Measurements from ENCODE around the gene KDM1A. TPM values are rescaled to one million over a fixed set of nuclear protein-coding genes. Genes with fewer than 3 reads are reported as not detected.
"Not testable (repeated sequence)": the region's sequence is repeated elsewhere in the genome, so short reads cannot be mapped to it uniquely, and the experiment has no call there.

Gene KDM1A
- 245 and 327 TPM in 2 replicates for total RNA-seq (2014; rRNA removed; shearing (Covaris generic))

- peak; percentile 86 for DNase-seq (ENCODE audit: low spot score)
These were observed at the start of gene KDM1A for GRCh38 chr1:23019094-23019862. Gene KDM1A (plus strand): TSS chr1:23019468. CDS start chr1:23019597, 129 bp downstream.

- DNase-seq (ENCODE audit: low spot score), result no peak
These were observed 49.2 kb upstream of the KDM1A start for GRCh38 chr1:22970096-22970495.

- no peak for DNase-seq (ENCODE audit: low spot score)
These were observed 48.1 kb upstream of the KDM1A start for GRCh38 chr1:22971161-22971560.

GRCh38 chr1:22971611-22972405, 47.5 kb upstream of the KDM1A start:
- DNase-seq (ENCODE audit: low spot score), result no peak

GRCh38 chr1:22972760-22973159, 46.5 kb upstream of the KDM1A start, which contains the start of gene LACTBL1:
Gene LACTBL1 (minus strand): TSS chr1:22972866. CDS start chr1:22972316, 550 bp downstream.
- DNase-seq (ENCODE audit: low spot score), result no peak

- DNase-seq (ENCODE audit: low spot score), result no peak
These were observed 43.6 kb upstream of the KDM1A start for GRCh38 chr1:22975694-22976093.

GRCh38 chr1:22976127-22976460, 43.2 kb upstream of the KDM1A start:
- DNase-seq (ENCODE audit: low spot score), result no peak

- peak; percentile 76 for DNase-seq (ENCODE audit: low spot score)
These were observed 42.6 kb upstream of the KDM1A start for GRCh38 chr1:22976461-22977243.

- peak; percentile 57 for DNase-seq (ENCODE audit: low spot score)
These were observed 41.0 kb upstream of the KDM1A start for GRCh38 chr1:22978299-22978698.

GRCh38 chr1:22980471-22980790, 38.8 kb upstream of the KDM1A start:
- DNase-seq (ENCODE audit: low spot score), result not testable (repeated sequence)

- no peak for DNase-seq (ENCODE audit: low spot score)
These were observed 35.3 kb upstream of the KDM1A start for GRCh38 chr1:22983944-22984343.

- DNase-seq (ENCODE audit: low spot score), result not testable (repeated sequence)
These were observed 26.9 kb upstream of the KDM1A start for GRCh38 chr1:22992384-22992783.

GRCh38 chr1:22993220-22993795, 26.0 kb upstream of the KDM1A start:
- DNase-seq (ENCODE audit: low spot score), result not testable (repeated sequence)

GRCh38 chr1:22995774-22996173, 23.5 kb upstream of the KDM1A start:
- no peak for DNase-seq (ENCODE audit: low spot score)

- not testable (repeated sequence) for DNase-seq (ENCODE audit: low spot score)
These were observed 21.7 kb upstream of the KDM1A start for GRCh38 chr1:22997528-22997927.

GRCh38 chr1:23000133-23000532, 19.1 kb upstream of the KDM1A start:
- DNase-seq (ENCODE audit: low spot score), result not testable (repeated sequence)

- DNase-seq (ENCODE audit: low spot score), result not testable (repeated sequence)
These were observed 17.1 kb upstream of the KDM1A start for GRCh38 chr1:23002218-23002617.

- DNase-seq (ENCODE audit: low spot score), result peak; percentile 77
These were observed 15.2 kb upstream of the KDM1A start for GRCh38 chr1:23004112-23004511.

GRCh38 chr1:23004769-23005168, 14.5 kb upstream of the KDM1A start:
- DNase-seq (ENCODE audit: low spot score), result not testable (repeated sequence)

- DNase-seq (ENCODE audit: low spot score), result no peak
These were observed 12.2 kb upstream of the KDM1A start for GRCh38 chr1:23007106-23007505.

- no peak for DNase-seq (ENCODE audit: low spot score)
These were observed 10.4 kb upstream of the KDM1A start for GRCh38 chr1:23008901-23009300.

- not testable (repeated sequence) for DNase-seq (ENCODE audit: low spot score)
These were observed 9.2 kb upstream of the KDM1A start for GRCh38 chr1:23010025-23010424.
